ENCODE data around the gene NUDT8.

Gene NUDT8

DNA sequence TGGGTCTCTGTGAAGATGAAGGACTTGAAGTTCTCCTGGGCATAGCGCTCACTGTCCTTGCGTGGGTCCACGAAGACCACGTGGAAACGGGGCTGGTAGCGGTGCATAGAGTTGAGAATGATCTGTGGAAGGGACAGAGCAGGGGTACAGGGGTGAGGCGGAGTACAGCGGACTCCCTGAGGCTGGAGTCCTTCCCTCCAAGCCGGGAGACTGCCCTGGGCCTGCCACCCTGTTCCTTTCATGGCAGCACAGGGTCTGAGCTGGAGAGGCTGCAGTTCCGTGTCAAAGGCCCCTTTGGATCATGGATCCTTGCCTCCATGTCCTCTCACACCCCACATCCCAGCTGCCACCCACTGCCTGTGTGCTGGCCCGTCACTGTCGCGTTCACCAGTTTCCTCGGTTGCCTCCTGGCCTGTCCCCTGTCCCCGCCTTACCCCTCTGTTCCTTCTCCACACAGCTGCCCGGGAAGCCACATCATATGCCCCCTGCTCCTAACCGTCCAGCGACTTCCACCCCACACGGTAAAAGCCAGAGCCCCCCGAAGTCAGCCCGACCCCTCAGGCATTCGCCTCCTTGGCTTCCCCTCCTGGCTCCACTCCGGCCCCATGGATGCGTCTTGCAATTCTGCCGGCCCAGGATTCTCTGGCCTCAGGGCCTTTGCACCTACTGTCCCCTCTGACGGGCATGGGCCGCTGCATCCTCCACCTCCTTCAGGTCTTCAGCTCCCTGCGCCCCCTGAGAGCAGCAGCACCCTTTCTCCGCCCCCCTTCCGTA lies 3.4 kb upstream of the NUDT8 start:
- ChIA-PET CTCF (no interaction called here), POLR2A (no interaction called here)
- no peak for DNase-seq (ENCODE audit: extremely low spot score)
- TF ChIP-seq CTBP1 (IDR thresholded peaks at IDR 0.05; ENCODE audit: borderline replicate concordance) (no peak), LEF1 (IDR thresholded peaks at IDR 0.05; ENCODE audit: borderline replicate concordance) (no peak), FOXK2 (IDR thresholded peaks at IDR 0.05) (no peak), FOXM1 (IDR thresholded peaks at IDR 0.05; ENCODE audit: borderline replicate concordance) (no peak), TARDBP (IDR thresholded peaks at IDR 0.05) (no peak), FOXA1 (IDR thresholded peaks at IDR 0.05) (no peak), L3MBTL2 (conservative IDR thresholded peaks at IDR 0.05) (no peak), ELF4 (IDR thresholded peaks at IDR 0.05) (no peak), ZNF384 (IDR thresholded peaks at IDR 0.05) (no peak), SP1 (IDR thresholded peaks at IDR 0.05) (no peak), HDGF (IDR thresholded peaks at IDR 0.05; ENCODE audit: borderline replicate concordance) (no peak)

- TF ChIP-seq SUZ12 (IDR thresholded peaks at IDR 0.05), result no peak
- TF ChIP-seq PKNOX1 (IDR thresholded peaks at IDR 0.05), result no peak
- no peak for TF ChIP-seq TARDBP (IDR thresholded peaks at IDR 0.05)
- no peak for TF ChIP-seq NFRKB (IDR thresholded peaks at IDR 0.05)
- no peak for TF ChIP-seq SP1 (IDR thresholded peaks at IDR 0.05)
- TF ChIP-seq FOXK2 (IDR thresholded peaks at IDR 0.05), result no peak
- TF ChIP-seq CTBP1 (IDR thresholded peaks at IDR 0.05; ENCODE audit: borderline replicate concordance), result no peak
- no peak for TF ChIP-seq ARNT (IDR thresholded peaks at IDR 0.05)
- no peak for TF ChIP-seq FOXA1 (IDR thresholded peaks at IDR 0.05)
- TF ChIP-seq FOXM1 (IDR thresholded peaks at IDR 0.05; ENCODE audit: borderline replicate concordance), result no peak
- no peak for TF ChIP-seq HDGF (IDR thresholded peaks at IDR 0.05; ENCODE audit: borderline replicate concordance)
- no peak for TF ChIP-seq ZNF384 (IDR thresholded peaks at IDR 0.05)
- no peak for TF ChIP-seq LEF1 (IDR thresholded peaks at IDR 0.05; ENCODE audit: borderline replicate concordance)
- TF ChIP-seq L3MBTL2 (conservative IDR thresholded peaks at IDR 0.05), result no peak
- TF ChIP-seq ELF4 (IDR thresholded peaks at IDR 0.05), result no peak
- no peak for TF ChIP-seq BHLHE40 (IDR thresholded peaks at IDR 0.05; ENCODE audit: borderline replicate concordance)
- ChIA-PET CTCF (no interaction called here), POLR2A (no interaction called here)
- DNase-seq (ENCODE audit: extremely low spot score), result no peak
Measured at GRCh38 chr11:67632175-67632981, 2.6 kb upstream of the NUDT8 start.

- CTCF ChIA-PET, result interaction anchor here (3.4 kb wide), 1 partner anchor 20 kb away, joined by 10 read pairs; the partner anchor contains the start of gene ACY3
- no peak for DNase-seq (ENCODE audit: extremely low spot score)
- POLR2A ChIA-PET, result no interaction called here
- no peak for TF ChIP-seq PKNOX1 (IDR thresholded peaks at IDR 0.05)
- no peak for TF ChIP-seq FOXK2 (IDR thresholded peaks at IDR 0.05)
- TF ChIP-seq ZNF384 (IDR thresholded peaks at IDR 0.05), result no peak
- TF ChIP-seq ELF4 (IDR thresholded peaks at IDR 0.05), result no peak
- no peak for TF ChIP-seq HDGF (IDR thresholded peaks at IDR 0.05; ENCODE audit: borderline replicate concordance)
- no peak for TF ChIP-seq ARNT (IDR thresholded peaks at IDR 0.05)
- no peak for TF ChIP-seq LEF1 (IDR thresholded peaks at IDR 0.05; ENCODE audit: borderline replicate concordance)
- no peak for TF ChIP-seq NFRKB (IDR thresholded peaks at IDR 0.05)
Measured at GRCh38 chr11:67631853-67632174, 2.1 kb upstream of the NUDT8 start.

- DNase-seq (ENCODE audit: extremely low spot score), result no peak
Measured at GRCh38 chr11:67631411-67631810, 1.7 kb upstream of the NUDT8 start.

DNA sequence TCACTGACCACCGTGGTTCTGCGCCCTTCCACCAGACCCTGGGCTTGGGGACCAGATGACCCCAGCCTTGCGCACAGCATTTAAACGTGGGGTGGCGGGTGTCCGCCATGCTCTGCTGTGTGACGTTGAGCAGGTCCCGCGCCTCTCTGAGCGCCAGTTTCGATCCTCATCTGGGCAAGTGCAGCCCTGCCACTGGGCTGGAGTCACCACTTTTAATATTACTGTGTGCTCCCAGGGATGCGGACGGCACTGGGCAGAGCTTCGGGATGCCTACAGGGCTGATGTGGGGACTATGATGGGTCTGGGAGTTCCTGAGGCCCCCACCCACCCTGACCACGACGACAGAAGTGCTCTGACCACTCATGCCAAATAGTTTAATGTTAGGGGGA lies 1.2 kb upstream of the NUDT8 start:
- ChIA-PET POLR2A (interaction anchor here (1.3 kb wide), 1 partner anchor 28 kb away, joined by 5 read pairs; no protein-coding TSS in a partner anchor), CTCF (interaction anchor here (0.6 to 3.4 kb wide), 7 partner anchors 14 to 119 kb away, joined by 3 to 15 read pairs (median 4); partner anchors contain the start of gene ACY3)
- TF ChIP-seq LEF1 (IDR thresholded peaks at IDR 0.05; ENCODE audit: borderline replicate concordance), result no peak
- TF ChIP-seq FOXM1 (IDR thresholded peaks at IDR 0.05; ENCODE audit: borderline replicate concordance), result no peak
- no peak for TF ChIP-seq ELF4 (IDR thresholded peaks at IDR 0.05)
- TF ChIP-seq FOXA1 (IDR thresholded peaks at IDR 0.05), result no peak
- TF ChIP-seq L3MBTL2 (conservative IDR thresholded peaks at IDR 0.05), result no peak
- TF ChIP-seq CTBP1 (IDR thresholded peaks at IDR 0.05; ENCODE audit: borderline replicate concordance), result no peak
- no peak for TF ChIP-seq SP1 (IDR thresholded peaks at IDR 0.05)
- TF ChIP-seq BHLHE40 (IDR thresholded peaks at IDR 0.05; ENCODE audit: borderline replicate concordance), result no peak
- TF ChIP-seq ZNF384 (IDR thresholded peaks at IDR 0.05), result no peak
- no peak for TF ChIP-seq SUZ12 (IDR thresholded peaks at IDR 0.05)
- TF ChIP-seq FOXK2 (IDR thresholded peaks at IDR 0.05), result no peak
- no peak for TF ChIP-seq PKNOX1 (IDR thresholded peaks at IDR 0.05)
- TF ChIP-seq ARNT (IDR thresholded peaks at IDR 0.05), result no peak
- TF ChIP-seq HDGF (IDR thresholded peaks at IDR 0.05; ENCODE audit: borderline replicate concordance), result no peak
- TF ChIP-seq TARDBP (IDR thresholded peaks at IDR 0.05), result no peak
- DNase-seq (ENCODE audit: extremely low spot score), result no peak

More at GRCh38 chr11:67631411-67631810, 1.7 kb upstream of the NUDT8 start:
- TF ChIP-seq ELF4 (IDR thresholded peaks at IDR 0.05), result no peak
- no peak for TF ChIP-seq LEF1 (IDR thresholded peaks at IDR 0.05; ENCODE audit: borderline replicate concordance)
- TF ChIP-seq TARDBP (IDR thresholded peaks at IDR 0.05), result no peak
- TF ChIP-seq ZNF384 (IDR thresholded peaks at IDR 0.05), result no peak
- TF ChIP-seq HDGF (IDR thresholded peaks at IDR 0.05; ENCODE audit: borderline replicate concordance), result no peak
- TF ChIP-seq SUZ12 (IDR thresholded peaks at IDR 0.05), result no peak
- TF ChIP-seq FOXM1 (IDR thresholded peaks at IDR 0.05; ENCODE audit: borderline replicate concordance), result no peak
- TF ChIP-seq SP1 (IDR thresholded peaks at IDR 0.05), result no peak
- no peak for TF ChIP-seq ARNT (IDR thresholded peaks at IDR 0.05)
- POLR2A ChIA-PET, result no interaction called here
- CTCF ChIA-PET, result interaction anchor here (3.4 kb wide), 1 partner anchor 20 kb away, joined by 10 read pairs; the partner anchor contains the start of gene ACY3
